Peyer's patch (tissue), 4 donors: Measurements from ENCODE around the gene KRTAP10-6.

ENCODE experiments used
- CTCF ChIP-seq, 6 experiments: fragments of 450-650 bp in 4 of 6; fragments of 200-600 bp in 2 of 6; sonication (generic) in 1 of 6; IDR thresholded peaks; one replicate each; pipeline ENCODE4 v1.5.1; 2017 to 2019; ENCODE audit warnings: antibody characterized with exemption in 6 of 6, mild to moderate bottlenecking in 3 of 6, moderate library complexity in 1 of 6
- POLR2A ChIP-seq, 2 donors: fragments of 450-650 bp; IDR thresholded peaks; one replicate each; pipeline ENCODE4 v1.5.1; 2017; ENCODE audit warnings: antibody characterized with exemption in 2 of 2, mild to moderate bottlenecking in 2 of 2, moderate library complexity in 2 of 2

GRCh38 chr21:44575307-44576024 is 16.8 kb downstream of the KRTAP10-6 start:
- no peak for TF ChIP-seq POLR2A (IDR thresholded peaks at IDR 0.05)
- no peak for TF ChIP-seq CTCF (IDR thresholded peaks at IDR 0.05)
